DMS114 treated with DMSO at 0.1 percent for 48 hours (cell line): ENCODE data around the gene HOXC11.

Experiments used
- DNase-seq: peaks from one replicate; lab custom pipeline; 2025; ENCODE audit not compliant: unreplicated experiment; lab: John Stamatoyannopoulos, UW

The HOXC11 gene

GRCh38 chr12:53996240-53997203 is 23.6 kb downstream of the HOXC11 start:
- peak; percentile 58 for DNase-seq

GRCh38 chr12:53997204-53998109 is 24.5 kb downstream of the HOXC11 start:
- DNase-seq: peak; percentile 43

- peak; percentile 36 for DNase-seq
Measured at GRCh38 chr12:53998110-53998899, 25.4 kb downstream of the HOXC11 start.

GRCh38 chr12:53998900-53999236 is 25.9 kb downstream of the HOXC11 start:
- no peak for DNase-seq

- peak; percentile 81 for DNase-seq
Measured at GRCh38 chr12:53999559-54000115, 26.7 kb downstream of the HOXC11 start.

GRCh38 chr12:54000116-54001114 is 27.5 kb downstream of the HOXC11 start, which contains the start of gene HOXC9:
Gene HOXC9, plus strand, starts transcription at chr12:54000161. Its CDS starts 28 bp downstream, at chr12:54000189.
- no peak for DNase-seq

GRCh38 chr12:54001283-54002187 is 28.6 kb downstream of the HOXC11 start:
- DNase-seq: no peak

- DNase-seq: no peak
Measured at GRCh38 chr12:54002278-54002914, 29.5 kb downstream of the HOXC11 start.

GRCh38 chr12:54002915-54003389 is 30.0 kb downstream of the HOXC11 start:
- no peak for DNase-seq

- no peak for DNase-seq
Measured at GRCh38 chr12:54003625-54004024, 30.7 kb downstream of the HOXC11 start.

GRCh38 chr12:54004063-54004840 is 31.3 kb downstream of the HOXC11 start:
- DNase-seq: no peak

GRCh38 chr12:54004841-54005530 is 32.1 kb downstream of the HOXC11 start:
- no peak for DNase-seq

- DNase-seq: no peak
Measured at GRCh38 chr12:54005531-54005852, 32.6 kb downstream of the HOXC11 start.

- DNase-seq: peak; percentile 80
Measured at GRCh38 chr12:54005853-54006558, 33.1 kb downstream of the HOXC11 start.

GRCh38 chr12:54006559-54007220 is 33.8 kb downstream of the HOXC11 start:
- DNase-seq: no peak
